ENCODE results near the gene EARS2. TPM values are rescaled to one million over a fixed set of nuclear protein-coding genes. Genes with fewer than 3 reads are reported as not detected.

The EARS2 gene
- total and polyA plus RNA-seq, 10 of the 15 experiments (the other 5 are each of a cell fraction or from before 2014, with no cell fraction given), result 12.9 to 65.9 (median 33.5) TPM

DNA sequence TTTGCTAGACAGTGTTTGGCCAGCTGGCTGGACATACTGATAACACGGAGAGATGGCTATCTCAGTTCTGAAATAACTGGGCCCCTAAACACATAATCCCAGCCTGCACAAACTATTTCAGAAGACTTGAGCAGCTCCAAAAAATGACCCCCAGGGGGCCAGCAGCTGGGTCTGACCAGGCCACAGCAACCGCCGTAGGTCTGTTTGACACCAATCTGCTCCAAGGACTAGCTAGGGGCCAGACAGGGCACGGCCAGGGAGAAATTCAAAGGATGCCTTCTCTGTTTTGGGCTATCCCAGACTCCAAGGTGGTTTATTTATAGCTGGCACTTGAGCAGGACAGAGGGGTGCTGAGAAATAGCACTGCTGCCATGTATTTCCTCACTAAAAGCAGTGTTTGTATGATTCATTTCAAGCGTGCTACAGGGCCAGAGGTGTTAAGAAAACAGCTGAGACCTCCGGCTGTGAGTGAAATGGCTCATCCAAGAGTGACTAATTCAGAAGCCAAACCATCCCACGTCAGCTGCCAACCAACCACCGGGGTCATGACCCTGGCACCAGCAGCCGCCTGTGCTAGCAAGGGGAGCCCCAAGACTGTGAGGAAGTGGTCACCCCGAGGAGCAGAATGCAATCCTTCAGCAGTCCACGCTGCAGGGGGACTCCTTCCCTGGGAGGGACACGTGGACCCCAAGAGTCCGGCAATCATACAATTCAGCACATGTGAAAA, 52.5 kb downstream of the EARS2 start (continued):
- TF ChIP-seq EGR1 (IDR thresholded peaks at IDR 0.05; ENCODE audit: borderline replicate concordance in 1 of 2, low read depth in 2 of 2, low read length in 2 of 2) (no peak), SREBF1 (IDR thresholded peaks at IDR 0.05; ENCODE audit: low read length) (no peak), SREBF2 (IDR thresholded peaks at IDR 0.05; ENCODE audit: low read length) (no peak), EZH2 (IDR thresholded peaks at IDR 0.05; ENCODE audit: borderline replicate concordance, control insufficient read depth, low read depth, low read length) (no peak), SRF (IDR thresholded peaks at IDR 0.05; ENCODE audit: low read depth in 2 of 2, low read length in 2 of 2) (0 out of 4 replicates have a peak, but pooled peaks of 1 of the 2 experiments have one; percentile 7), TAF1 (IDR thresholded peaks at IDR 0.05; ENCODE audit: borderline replicate concordance, low read depth, low read length) (no peak), ZNF207 (IDR thresholded peaks at IDR 0.05; ENCODE audit: borderline replicate concordance) (no peak), HDGF (IDR thresholded peaks at IDR 0.05) (peak; percentile 66; the same call in 1 of the 2 replicates), PAX8 (IDR thresholded peaks at IDR 0.05) (no peak), NFXL1 (IDR thresholded peaks at IDR 0.05; ENCODE audit: borderline replicate concordance) (no peak), TCF7 (IDR thresholded peaks at IDR 0.05; ENCODE audit: borderline replicate concordance) (peak; percentile 50; the same call in 1 of the 2 replicates), MXI1 (IDR thresholded peaks at IDR 0.05; ENCODE audit: low read depth, low read length) (peak; percentile 85), NRF1 (conservative IDR thresholded peaks at IDR 0.05; ENCODE audit: low read depth, low read length) (no peak), HCFC1 (IDR thresholded peaks at IDR 0.05; ENCODE audit: low read length) (no peak), MYB (IDR thresholded peaks at IDR 0.05; ENCODE audit: borderline replicate concordance, low read depth, low read length) (no peak), BACH1 (IDR thresholded peaks at IDR 0.05; ENCODE audit: borderline replicate concordance) (0 out of 2 replicates have a peak, but pooled peaks have one; percentile 69), IKZF2 (IDR thresholded peaks at IDR 0.05) (peak; percentile 75 to 83), ZBED1 (IDR thresholded peaks at IDR 0.05; ENCODE audit: borderline replicate concordance) (peak; percentile 64; the same call in 1 of the 2 replicates), JUND (IDR thresholded peaks at IDR 0.05; ENCODE audit: low read depth, low read length) (peak; percentile 75; the same call in 1 of the 2 replicates), NFIC (IDR thresholded peaks at IDR 0.05; ENCODE audit: low read depth, low read length) (peak; percentile 81), CREM (IDR thresholded peaks at IDR 0.05; ENCODE audit: low read depth) (peak; percentile 81), MTA3 (IDR thresholded peaks at IDR 0.05; ENCODE audit: borderline replicate concordance, low read length) (peak; percentile 96; the same call in 1 of the 2 replicates), SMAD5 (IDR thresholded peaks at IDR 0.05; ENCODE audit: low read depth) (no peak)
- TF ChIP-seq, protein P1, sequence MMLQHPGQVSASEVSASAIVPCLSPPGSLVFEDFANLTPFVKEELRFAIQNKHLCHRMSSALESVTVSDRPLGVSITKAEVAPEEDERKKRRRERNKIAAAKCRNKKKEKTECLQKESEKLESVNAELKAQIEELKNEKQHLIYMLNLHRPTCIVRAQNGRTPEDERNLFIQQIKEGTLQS (IDR thresholded peaks at IDR 0.05; ENCODE audit: borderline replicate concordance, extremely low read depth, low read depth, low read length), result no peak
- TF ChIP-seq, protein P2, sequence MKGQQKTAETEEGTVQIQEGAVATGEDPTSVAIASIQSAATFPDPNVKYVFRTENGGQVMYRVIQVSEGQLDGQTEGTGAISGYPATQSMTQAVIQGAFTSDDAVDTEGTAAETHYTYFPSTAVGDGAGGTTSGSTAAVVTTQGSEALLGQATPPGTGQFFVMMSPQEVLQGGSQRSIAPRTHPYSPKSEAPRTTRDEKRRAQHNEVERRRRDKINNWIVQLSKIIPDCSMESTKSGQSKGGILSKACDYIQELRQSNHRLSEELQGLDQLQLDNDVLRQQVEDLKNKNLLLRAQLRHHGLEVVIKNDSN (IDR thresholded peaks at IDR 0.05; ENCODE audit: borderline replicate concordance, extremely low read length, insufficient read depth, low read depth, low read length), result peak; percentile 11
- TF ChIP-seq, protein P3, sequence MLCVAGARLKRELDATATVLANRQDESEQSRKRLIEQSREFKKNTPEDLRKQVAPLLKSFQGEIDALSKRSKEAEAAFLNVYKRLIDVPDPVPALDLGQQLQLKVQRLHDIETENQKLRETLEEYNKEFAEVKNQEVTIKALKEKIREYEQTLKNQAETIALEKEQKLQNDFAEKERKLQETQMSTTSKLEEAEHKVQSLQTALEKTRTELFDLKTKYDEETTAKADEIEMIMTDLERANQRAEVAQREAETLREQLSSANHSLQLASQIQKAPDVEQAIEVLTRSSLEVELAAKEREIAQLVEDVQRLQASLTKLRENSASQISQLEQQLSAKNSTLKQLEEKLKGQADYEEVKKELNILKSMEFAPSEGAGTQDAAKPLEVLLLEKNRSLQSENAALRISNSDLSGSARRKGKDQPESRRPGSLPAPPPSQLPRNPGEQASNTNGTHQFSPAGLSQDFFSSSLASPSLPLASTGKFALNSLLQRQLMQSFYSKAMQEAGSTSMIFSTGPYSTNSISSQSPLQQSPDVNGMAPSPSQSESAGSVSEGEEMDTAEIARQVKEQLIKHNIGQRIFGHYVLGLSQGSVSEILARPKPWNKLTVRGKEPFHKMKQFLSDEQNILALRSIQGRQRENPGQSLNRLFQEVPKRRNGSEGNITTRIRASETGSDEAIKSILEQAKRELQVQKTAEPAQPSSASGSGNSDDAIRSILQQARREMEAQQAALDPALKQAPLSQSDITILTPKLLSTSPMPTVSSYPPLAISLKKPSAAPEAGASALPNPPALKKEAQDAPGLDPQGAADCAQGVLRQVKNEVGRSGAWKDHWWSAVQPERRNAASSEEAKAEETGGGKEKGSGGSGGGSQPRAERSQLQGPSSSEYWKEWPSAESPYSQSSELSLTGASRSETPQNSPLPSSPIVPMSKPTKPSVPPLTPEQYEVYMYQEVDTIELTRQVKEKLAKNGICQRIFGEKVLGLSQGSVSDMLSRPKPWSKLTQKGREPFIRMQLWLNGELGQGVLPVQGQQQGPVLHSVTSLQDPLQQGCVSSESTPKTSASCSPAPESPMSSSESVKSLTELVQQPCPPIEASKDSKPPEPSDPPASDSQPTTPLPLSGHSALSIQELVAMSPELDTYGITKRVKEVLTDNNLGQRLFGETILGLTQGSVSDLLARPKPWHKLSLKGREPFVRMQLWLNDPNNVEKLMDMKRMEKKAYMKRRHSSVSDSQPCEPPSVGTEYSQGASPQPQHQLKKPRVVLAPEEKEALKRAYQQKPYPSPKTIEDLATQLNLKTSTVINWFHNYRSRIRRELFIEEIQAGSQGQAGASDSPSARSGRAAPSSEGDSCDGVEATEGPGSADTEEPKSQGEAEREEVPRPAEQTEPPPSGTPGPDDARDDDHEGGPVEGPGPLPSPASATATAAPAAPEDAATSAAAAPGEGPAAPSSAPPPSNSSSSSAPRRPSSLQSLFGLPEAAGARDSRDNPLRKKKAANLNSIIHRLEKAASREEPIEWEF (IDR thresholded peaks at IDR 0.05; ENCODE audit: insufficient replicate concordance, low read depth, low read length), result no peak

All from GM12878 (cell line).